H9 (cell line): ENCODE results near the gene TRAT1. TPM values are rescaled to one million over a fixed set of nuclear protein-coding genes. Genes with fewer than 3 reads are reported as not detected.

ENCODE experiments used
- DNase-seq: peaks from one replicate; pipeline ENCODE4 v3.0.0-alpha.2; 2017
- H2AFZ ChIP-seq: one replicate; pipeline ENCODE4 v1.6.1; 2013; ENCODE audit warnings: mild to moderate bottlenecking, low read length, control low read depth, moderate library complexity
- H2AK5ac ChIP-seq: 2 replicates; pipeline ENCODE4 v1.6.1; 2013; ENCODE audit warnings: low read length, control low read depth, mixed read lengths; ENCODE audit not compliant: insufficient read length
- H2BK120ac ChIP-seq: one replicate; pipeline ENCODE4 v1.6.1; 2013; ENCODE audit warnings: low read depth, mild to moderate bottlenecking, low read length, control low read depth, inconsistent platforms; ENCODE audit not compliant: poor library complexity, severe bottlenecking
- H2BK12ac ChIP-seq: 2 replicates; pipeline ENCODE4 v1.6.1; 2013; ENCODE audit warnings: low read length, control low read depth, mixed read lengths, low read depth; ENCODE audit not compliant: insufficient read length
- H2BK15ac ChIP-seq: 2 replicates; pipeline ENCODE4 v1.6.1; 2013; ENCODE audit warnings: low read depth, low read length, control low read depth
- H2BK20ac ChIP-seq: one replicate; pipeline ENCODE4 v1.6.1; 2013; ENCODE audit warnings: low read depth, mild to moderate bottlenecking, low read length, control low read depth, inconsistent platforms; ENCODE audit not compliant: poor library complexity, severe bottlenecking
- H2BK5ac ChIP-seq: 2 replicates; pipeline ENCODE4 v1.6.1; 2013; ENCODE audit warnings: low read length, control low read depth, mixed read lengths; ENCODE audit not compliant: insufficient read length
- H3K14ac ChIP-seq: 2 replicates; pipeline ENCODE4 v1.6.1; 2013; ENCODE audit warnings: low read length, control low read depth; ENCODE audit not compliant: insufficient read depth
- H3K18ac ChIP-seq: 2 replicates; pipeline ENCODE4 v1.6.1; 2013; ENCODE audit warnings: low read depth, mild to moderate bottlenecking, mixed read lengths, low read length, control low read depth; ENCODE audit not compliant: insufficient read length
- H3K23ac ChIP-seq: 2 replicates; pipeline ENCODE4 v1.6.1; 2013; ENCODE audit warnings: low read length, control low read depth, mixed read lengths, low read depth; ENCODE audit not compliant: insufficient read length
- H3K23me2 ChIP-seq: 2 replicates; pipeline ENCODE4 v1.6.1; 2013; ENCODE audit warnings: low read depth, mild to moderate bottlenecking, mixed read lengths, low read length, control low read depth; ENCODE audit not compliant: insufficient read length, poor library complexity, severe bottlenecking
- H3K27ac ChIP-seq: 2 replicates; pipeline ENCODE4 v1.5.1; 2013; ENCODE audit warnings: low read length, control low read depth, mixed read lengths, low read depth; ENCODE audit not compliant: insufficient read length
- H3K27me3 ChIP-seq: 2 replicates; pipeline ENCODE4 v1.6.1; 2013; ENCODE audit warnings: low read length, control low read depth, inconsistent platforms; ENCODE audit not compliant: insufficient read depth
- H3K4ac ChIP-seq: 2 replicates; pipeline ENCODE4 v1.6.1; 2013; ENCODE audit warnings: low read depth, mild to moderate bottlenecking, control low read depth, inconsistent platforms, low read length, moderate library complexity
- H3K4me1 ChIP-seq: 2 replicates; pipeline ENCODE4 v1.6.1; 2013; ENCODE audit warnings: low read length, control low read depth, inconsistent platforms; ENCODE audit not compliant: insufficient read depth
- H3K4me2 ChIP-seq: 2 replicates; pipeline ENCODE4 v1.6.1; 2013; ENCODE audit warnings: low read length, control low read depth, mixed read lengths; ENCODE audit not compliant: insufficient read length, insufficient read depth
- H3K56ac ChIP-seq: 2 replicates; pipeline ENCODE4 v1.6.1; 2013; ENCODE audit warnings: low read depth, mild to moderate bottlenecking, mixed read lengths, low read length, control low read depth; ENCODE audit not compliant: insufficient read length
- H3K79me1 ChIP-seq: 2 replicates; pipeline ENCODE4 v1.6.1; 2013; ENCODE audit warnings: low read depth, mild to moderate bottlenecking, moderate library complexity, low read length, control low read depth, inconsistent platforms; ENCODE audit not compliant: insufficient read depth, poor library complexity, severe bottlenecking
- H3K79me2 ChIP-seq: 2 replicates; pipeline ENCODE4 v1.6.1; 2013; ENCODE audit warnings: low read length, control low read depth, inconsistent platforms; ENCODE audit not compliant: insufficient read depth
- H3K9ac ChIP-seq: 2 replicates; pipeline ENCODE4 v1.6.1; 2013; ENCODE audit warnings: low read length, control low read depth, mixed read lengths; ENCODE audit not compliant: insufficient read length; ENCODE audit errors: extremely low read depth
- H3K9me3 ChIP-seq: one replicate; pipeline ENCODE4 v1.6.1; 2013; ENCODE audit warnings: low read depth, low read length, inconsistent platforms; ENCODE audit not compliant: control insufficient read depth
- H3T11ph ChIP-seq: one replicate; pipeline ENCODE4 v1.6.1; 2013; ENCODE audit warnings: mild to moderate bottlenecking, low read length, control low read depth, inconsistent platforms
- H4K20me1 ChIP-seq: one replicate; pipeline ENCODE4 v1.6.1; 2013; ENCODE audit not compliant: control insufficient read depth, insufficient read length, insufficient read depth
- H4K5ac ChIP-seq: 2 replicates; pipeline ENCODE4 v1.6.1; 2013; ENCODE audit warnings: low read depth, mild to moderate bottlenecking, mixed read lengths, low read length, control low read depth; ENCODE audit not compliant: insufficient read length
- H4K8ac ChIP-seq: replicated peaks from 2 replicates; pipeline ENCODE4 v1.6.1; 2013; ENCODE audit warnings: low read length, control low read depth, mixed read lengths, low read depth; ENCODE audit not compliant: insufficient read length
- H4K91ac ChIP-seq: 2 replicates; pipeline ENCODE4 v1.6.1; 2013; ENCODE audit warnings: low read depth, mild to moderate bottlenecking, moderate library complexity, mixed read lengths, low read length, control low read depth; ENCODE audit not compliant: insufficient read length
- H3K27ac Mint-ChIP-seq, 3 experiments: 2 replicates in 2 of 3; 3 replicates in 1 of 3; pipeline ENCODE4 v1.8.0; 2020 to 2021; ENCODE audit warnings: mixed read lengths in 3 of 3, mild to moderate bottlenecking in 1 of 3, moderate library complexity in 1 of 3
- H3K27me3 Mint-ChIP-seq: 2 replicates; pipeline ENCODE4 v1.8.0; 2021; ENCODE audit warnings: low read depth, mild to moderate bottlenecking, moderate library complexity, mixed read lengths
- H3K36me3 Mint-ChIP-seq, 3 experiments: 2 replicates in 2 of 3; 3 replicates in 1 of 3; pipeline ENCODE4 v1.8.0; 2020 to 2021; ENCODE audit warnings: low read depth in 3 of 3, mixed read lengths in 3 of 3; ENCODE audit not compliant: insufficient read depth in 1 of 3
- H3K4me1 Mint-ChIP-seq, 2 experiments: 2 replicates each; pipeline ENCODE4 v1.8.0; 2020; ENCODE audit warnings: mixed read lengths in 2 of 2
- H3K4me3 Mint-ChIP-seq, 2 experiments: 2 replicates in 1 of 2; 3 replicates in 1 of 2; pipeline ENCODE4 v1.8.0; 2020 to 2021; ENCODE audit warnings: mild to moderate bottlenecking in 2 of 2, mixed read lengths in 2 of 2, moderate library complexity in 1 of 2
- H3K9me3 Mint-ChIP-seq, 2 experiments: 2 replicates in 1 of 2; 3 replicates in 1 of 2; pipeline ENCODE4 v1.8.0; 2020; ENCODE audit warnings: mild to moderate bottlenecking in 2 of 2, mixed read lengths in 2 of 2, moderate library complexity in 1 of 2
- CTCF ChIP-seq: fragments of 200-600 bp; sonication (generic); conservative IDR thresholded peaks from 3 replicates; pipeline ENCODE4 v1.8.0; 2021; ENCODE audit warnings: antibody characterized with exemption, mild to moderate bottlenecking
- WGBS: extraction: QIAGEN DNeasy Blood & Tissue Kit; methylation state at CpG from one replicate; pipeline ENCODE4 v1.1.7; 2013; ENCODE audit warnings: missing lambda C conversion rate, low lambda C conversion rate, mixed read lengths; ENCODE audit not compliant: insufficient read length; ENCODE audit errors: extremely low coverage; 5-methylcytosine and 5-hydroxymethylcytosine counted together
- total RNA-seq: library from RNA; stranded (reverse); gene quantifications from 2 replicates; pipeline ENCODE4 v1.2.1, GENCODE V29; 2021

The TRAT1 gene
- total RNA-seq, 1 experiment from 2014 or later = not detected

DNA sequence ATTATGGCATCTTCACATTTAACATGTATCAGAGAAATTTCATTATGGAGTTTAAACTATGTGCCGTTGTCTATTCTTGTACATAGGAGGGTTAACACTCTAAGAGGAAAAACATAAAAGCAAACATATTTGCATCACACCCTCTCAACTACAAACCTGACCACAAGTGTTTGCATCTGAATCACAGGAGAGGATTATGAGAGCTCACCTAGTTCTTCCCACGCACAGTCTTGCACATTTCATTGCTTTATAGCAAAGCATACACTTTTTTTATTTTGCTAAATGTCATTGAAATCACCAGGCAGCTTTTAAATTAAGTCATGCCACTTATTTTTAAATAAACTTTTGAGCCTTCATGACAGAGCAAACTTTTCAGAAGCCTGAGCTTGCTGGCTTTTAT is 12.5 kb downstream of the TRAT1 start:
- no peaks in the 10 kb centered on the region for H3K27me3 ChIP-seq
- no peak overlapping the region for H3K4me3 Mint-ChIP-seq
- no peaks in the 10 kb centered on the region for H3K27me3 Mint-ChIP-seq

More for the DNA sequence above, 12.5 kb downstream of the TRAT1 start:
- H2BK20ac ChIP-seq = no peak overlapping the region
- no peak overlapping the region for H3T11ph ChIP-seq
- H2BK120ac ChIP-seq = no peak overlapping the region
- H3K14ac ChIP-seq = no peak overlapping the region
- no peaks in the 10 kb centered on the region for H3K9me3 ChIP-seq
- H2AK5ac ChIP-seq = no peak overlapping the region
- no peak overlapping the region for H2BK5ac ChIP-seq
- H2BK12ac ChIP-seq = no peak overlapping the region
- no peaks in the 10 kb centered on the region for H4K20me1 ChIP-seq
- WGBS = no CpG with 5 or more reads among the region's 2 CpGs
- TF ChIP-seq CTCF = no peak
- H3K79me2 ChIP-seq = no peaks in the 10 kb centered on the region
- no peak overlapping the region for H3K56ac ChIP-seq
- Mint-ChIP-seq H3K4me1 (peaks cover 5 to 11% of the 10 kb centered on the region in 2 experiments; a peak in 3 of 4 replicates), H3K36me3 (no peaks in the 10 kb centered on the region), H3K9me3 (no peaks in the 10 kb centered on the region), H3K27ac (no peak overlapping the region)
- H2AFZ ChIP-seq = no peak overlapping the region
- no peaks in the 10 kb centered on the region for H3K79me1 ChIP-seq
- no peak overlapping the region for H3K27ac ChIP-seq
- no peak overlapping the region for H4K8ac ChIP-seq
- no peak overlapping the region for H3K9ac ChIP-seq
- H3K4me2 ChIP-seq = no peak overlapping the region
- DNase-seq = no peak
- H3K23ac ChIP-seq = no peak overlapping the region
- H3K18ac ChIP-seq = no peak overlapping the region
- no peaks in the 10 kb centered on the region for H3K4me1 ChIP-seq
- no peak overlapping the region for H4K91ac ChIP-seq
- H3K23me2 ChIP-seq = no peaks in the 10 kb centered on the region
- no peak overlapping the region for H2BK15ac ChIP-seq
- H3K4ac ChIP-seq = no peak overlapping the region
- no peak overlapping the region for H4K5ac ChIP-seq
